A673 (cell line): ENCODE measurements around the gene EIF2S1. TPM values are rescaled to one million over a fixed set of nuclear protein-coding genes. Genes with fewer than 3 reads are reported as not detected.
"Not testable (repeated sequence)": the region's sequence is repeated elsewhere in the genome, so short reads cannot be mapped to it uniquely, and the experiment has no call there.

ENCODE experiments used
- BruUV-seq: library from RNA; stranded (reverse); fragments of 400-500 nt; replicated peaks from 2 replicates; lab custom pipeline; 2021; lab: Mats Ljungman, UMichigan
- CTCF ChIA-PET: fragments of 300-600 bp; sonication (Branson Sonifier 250); formaldehyde crosslinking; loops from one replicate; lab custom pipeline; 2022; ENCODE audit warnings: antibody characterized with exemption; lab: Charles Lee
- POLR2A ChIA-PET: fragments of 300-600 bp; sonication (Branson Sonifier 250); formaldehyde crosslinking; loops from one replicate; lab custom pipeline; 2022; ENCODE audit warnings: antibody characterized with exemption; ENCODE audit not compliant: low non-redundant PET; lab: Charles Lee
- DNase-seq: peaks from one replicate; pipeline ENCODE4 v3.0.0-alpha.2; 2015; ENCODE audit warnings: low spot score
- H3K27ac ChIP-seq: fragments of 200-600 bp; sonication (generic); 2 replicates; pipeline ENCODE4 v1.5.1; 2016; ENCODE audit warnings: mixed run types, low read depth, mild to moderate bottlenecking, mixed read lengths, antibody characterized with exemption, low read length; ENCODE audit not compliant: poor library complexity, severe bottlenecking
- H3K27me3 ChIP-seq: fragments of 200-600 bp; sonication (generic); replicated peaks from 2 replicates; pipeline ENCODE4 v1.6.1; 2017; ENCODE audit warnings: mixed run types, low read depth, mild to moderate bottlenecking, mixed read lengths, antibody characterized with exemption, low read length; ENCODE audit not compliant: insufficient read depth, poor library complexity
- H3K36me3 ChIP-seq: fragments of 200-600 bp; sonication (generic); 2 replicates; pipeline ENCODE4 v1.6.1; 2016; ENCODE audit warnings: mixed run types, mild to moderate bottlenecking, mixed read lengths, antibody characterized with exemption, low read length; ENCODE audit not compliant: insufficient read depth, poor library complexity, severe bottlenecking
- H3K4me1 ChIP-seq: fragments of 200-600 bp; sonication (generic); 2 replicates; pipeline ENCODE4 v1.6.1; 2017; ENCODE audit warnings: mixed run types, mild to moderate bottlenecking, mixed read lengths, antibody characterized with exemption, low read length; ENCODE audit not compliant: insufficient read depth, poor library complexity, severe bottlenecking
- H3K4me3 ChIP-seq: fragments of 200-600 bp; sonication (generic); 2 replicates; pipeline ENCODE4 v1.5.1; 2016; ENCODE audit warnings: low read depth, mixed run types, mild to moderate bottlenecking, mixed read lengths, low read length; ENCODE audit not compliant: poor library complexity, severe bottlenecking
- H3K9me3 ChIP-seq: fragments of 200-600 bp; sonication (generic); 2 replicates; pipeline ENCODE4 v1.6.1; 2016; ENCODE audit warnings: mixed run types, low read depth, mild to moderate bottlenecking, mixed read lengths, antibody characterized with exemption, low read length; ENCODE audit not compliant: poor library complexity, severe bottlenecking
- EZH2 ChIP-seq: fragments of 200-600 bp; sonication (generic); IDR thresholded peaks from 2 replicates; pipeline ENCODE4 v1.6.1; 2017; ENCODE audit warnings: borderline replicate concordance, low read depth, mild to moderate bottlenecking, mixed read lengths, antibody characterized with exemption, low read length; ENCODE audit not compliant: poor library complexity, severe bottlenecking
- intact Hi-C: fragments of 100-400 bp; cut with micrococcal nuclease; formaldehyde crosslinking; loops from one replicate; pipeline ENCODE4 v1.10.0; 2022; ENCODE audit not compliant: unreplicated experiment
- total RNA-seq: library from RNA; stranded (reverse); gene quantifications from 2 replicates; pipeline ENCODE4 v1.2.3, GENCODE V29; 2021
- TF ChIP-seq, protein P1 (sequence below): fragments of 300-800, 200-600 bp; sonication (generic); conservative IDR thresholded peaks from 2 replicates; pipeline ENCODE4 v1.5.1; 2017; ENCODE audit warnings: low read depth, mild to moderate bottlenecking, antibody characterized with exemption, low read length, moderate library complexity, mixed read lengths

Gene EIF2S1
- total RNA-seq, 1 experiment from 2014 or later: 302 TPM

DNA sequence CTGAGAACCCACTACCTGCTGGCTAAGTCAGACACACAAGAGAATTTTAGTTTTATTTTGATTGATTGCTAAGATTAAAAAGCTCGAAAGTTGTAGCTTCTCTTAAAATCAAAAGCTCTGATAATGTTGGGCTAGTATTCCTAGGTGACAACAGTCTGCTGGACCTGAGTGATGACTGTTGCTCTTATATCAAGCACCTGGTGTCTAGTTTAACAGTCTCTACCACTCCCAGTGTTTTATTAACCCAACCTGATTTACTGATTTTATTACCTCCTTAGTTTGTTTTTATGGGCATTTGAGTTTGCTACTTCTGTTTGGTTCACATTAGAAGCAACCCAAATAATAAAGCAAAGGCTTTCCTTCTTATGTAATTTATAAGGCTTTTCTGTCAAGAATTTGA is 42.3 kb upstream of the EIF2S1 start:
- DNase-seq: no peak
- POLR2A ChIA-PET: no interaction called here
- no peak overlapping the region for H3K4me3 ChIP-seq
- peaks cover 2% of the 10 kb centered on the region for H3K4me1 ChIP-seq
- H3K27ac ChIP-seq: no peak overlapping the region
- CTCF ChIA-PET: no interaction called here
- BruUV-seq: no TSS peak
- no peaks in the 10 kb centered on the region for H3K9me3 ChIP-seq
- H3K36me3 ChIP-seq: peaks cover 89% of the 10 kb centered on the region
- intact Hi-C loops: no loop called here
- H3K27me3 ChIP-seq: no peaks in the 10 kb centered on the region
- no peak for TF ChIP-seq EZH2
- TF ChIP-seq, protein P1, sequence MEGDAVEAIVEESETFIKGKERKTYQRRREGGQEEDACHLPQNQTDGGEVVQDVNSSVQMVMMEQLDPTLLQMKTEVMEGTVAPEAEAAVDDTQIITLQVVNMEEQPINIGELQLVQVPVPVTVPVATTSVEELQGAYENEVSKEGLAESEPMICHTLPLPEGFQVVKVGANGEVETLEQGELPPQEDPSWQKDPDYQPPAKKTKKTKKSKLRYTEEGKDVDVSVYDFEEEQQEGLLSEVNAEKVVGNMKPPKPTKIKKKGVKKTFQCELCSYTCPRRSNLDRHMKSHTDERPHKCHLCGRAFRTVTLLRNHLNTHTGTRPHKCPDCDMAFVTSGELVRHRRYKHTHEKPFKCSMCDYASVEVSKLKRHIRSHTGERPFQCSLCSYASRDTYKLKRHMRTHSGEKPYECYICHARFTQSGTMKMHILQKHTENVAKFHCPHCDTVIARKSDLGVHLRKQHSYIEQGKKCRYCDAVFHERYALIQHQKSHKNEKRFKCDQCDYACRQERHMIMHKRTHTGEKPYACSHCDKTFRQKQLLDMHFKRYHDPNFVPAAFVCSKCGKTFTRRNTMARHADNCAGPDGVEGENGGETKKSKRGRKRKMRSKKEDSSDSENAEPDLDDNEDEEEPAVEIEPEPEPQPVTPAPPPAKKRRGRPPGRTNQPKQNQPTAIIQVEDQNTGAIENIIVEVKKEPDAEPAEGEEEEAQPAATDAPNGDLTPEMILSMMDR: no peak

DNA sequence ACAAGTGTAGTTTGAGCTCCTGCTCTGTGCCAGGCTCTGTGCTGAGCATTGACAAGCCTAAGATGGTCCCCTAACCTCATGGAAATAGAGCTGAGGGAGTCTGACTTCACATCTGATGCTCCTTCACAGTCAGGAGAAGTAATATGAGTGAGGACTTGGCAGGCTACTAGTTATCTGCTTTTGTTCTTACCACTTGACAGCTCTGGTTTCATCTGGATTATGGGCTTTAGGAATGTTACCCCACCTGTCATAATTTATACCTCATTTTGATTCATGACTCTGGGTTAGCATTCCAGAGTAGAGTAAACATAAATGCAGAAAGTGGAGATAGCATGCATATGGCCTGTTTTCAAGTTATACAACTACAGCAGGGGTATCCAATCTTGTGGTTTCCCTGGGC is 41.0 kb upstream of the EIF2S1 start:
- no peak for DNase-seq
- no peak for TF ChIP-seq EZH2
- TF ChIP-seq, protein P1: no peak
- POLR2A ChIA-PET: interaction anchor here (0.6 kb wide), 1 partner anchor 27 kb away, joined by 3 read pairs; no protein-coding TSS in a partner anchor
- peaks cover 2% of the 10 kb centered on the region for H3K4me1 ChIP-seq
- no peaks in the 10 kb centered on the region for H3K27me3 ChIP-seq
- intact Hi-C loops: no loop called here
- no TSS peak for BruUV-seq
- H3K4me3 ChIP-seq: no peak overlapping the region
- CTCF ChIA-PET: no interaction called here
- H3K9me3 ChIP-seq: no peaks in the 10 kb centered on the region
- no peak overlapping the region for H3K27ac ChIP-seq
- H3K36me3 ChIP-seq: peaks cover 89% of the 10 kb centered on the region

DNA sequence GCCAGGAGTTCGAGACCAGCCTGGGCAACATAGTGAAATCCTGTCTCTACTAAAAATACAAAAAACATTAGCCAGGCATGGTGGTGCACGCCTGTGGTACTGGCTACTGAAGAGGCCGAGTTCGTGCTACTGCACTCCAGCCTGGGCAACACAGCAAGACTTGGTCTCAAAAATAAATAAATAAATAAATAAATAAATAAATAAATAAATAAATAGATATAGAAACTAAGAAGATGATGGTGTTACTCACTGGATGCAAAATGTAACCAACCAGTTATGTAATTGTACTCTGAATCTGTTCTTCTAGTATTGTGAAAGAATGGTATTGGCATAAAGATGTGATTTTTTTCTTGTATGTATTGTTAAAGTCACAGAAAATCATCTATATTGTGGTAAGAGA is 30.5 kb upstream of the EIF2S1 start:
- peaks cover 64% of the 10 kb centered on the region for H3K36me3 ChIP-seq
- peaks cover 15% of the 10 kb centered on the region for H3K4me1 ChIP-seq
- DNase-seq, BruUV-seq, CTCF ChIA-PET, H3K4me3 ChIP-seq, H3K9me3 ChIP-seq, intact Hi-C loops, H3K27me3 ChIP-seq, POLR2A ChIA-PET, H3K27ac ChIP-seq: not testable (repeated sequence)
